ENCODE results near the gene GPR132. TPM values are rescaled to one million over a fixed set of nuclear protein-coding genes. Genes with fewer than 3 reads are reported as not detected.
"Not testable (repeated sequence)": the region's sequence is repeated elsewhere in the genome, so short reads cannot be mapped to it uniquely, and the experiment has no call there.

The GPR132 gene
- total RNA-seq, 2 donors from 2014 or later: 43.4 to 47.1 TPM

GRCh38 chr14:105030194-105030593 lies 35.0 kb downstream of the GPR132 start:
- H3K4me1 Mint-ChIP-seq: peaks cover 14% of the 10 kb centered on the region
- no peak for DNase-seq
- no peak overlapping the region for H3K27ac Mint-ChIP-seq
- peaks cover 2% of the 10 kb centered on the region for H3K36me3 Mint-ChIP-seq (ENCODE audit: low read depth)
- no peak for ATAC-seq
- H3K9me3 ChIP-seq (ENCODE audit: control insufficient read depth, low read length, poor library complexity, severe bottlenecking): no peaks in the 10 kb centered on the region
- no peaks in the 10 kb centered on the region for H3K27me3 Mint-ChIP-seq
- H3K4me3 Mint-ChIP-seq: no peak overlapping the region

GRCh38 chr14:105029402-105029801 lies 35.8 kb downstream of the GPR132 start:
- ATAC-seq (no peak), DNase-seq (no peak)
- H3K4me1 Mint-ChIP-seq: peaks cover 14% of the 10 kb centered on the region
- no peaks in the 10 kb centered on the region for H3K9me3 ChIP-seq (ENCODE audit: control insufficient read depth, low read length, poor library complexity, severe bottlenecking)
- peaks cover 2% of the 10 kb centered on the region for H3K36me3 Mint-ChIP-seq (ENCODE audit: low read depth)
- no peaks in the 10 kb centered on the region for H3K27me3 Mint-ChIP-seq
- no peak overlapping the region for H3K4me3 Mint-ChIP-seq
- no peak overlapping the region for H3K27ac Mint-ChIP-seq

- Mint-ChIP-seq H3K27ac (no peak overlapping the region), H3K4me3 (no peak overlapping the region), H3K27me3 (no peaks in the 10 kb centered on the region), H3K4me1 (peaks cover 14% of the 10 kb centered on the region), H3K36me3 (ENCODE audit: low read depth) (no peaks in the 10 kb centered on the region)
- ATAC-seq (no peak), DNase-seq (no peak)
- H3K9me3 ChIP-seq (ENCODE audit: control insufficient read depth, low read length, poor library complexity, severe bottlenecking): no peaks in the 10 kb centered on the region
Measured at GRCh38 chr14:105028251-105028927, 36.8 kb downstream of the GPR132 start.

GRCh38 chr14:105027718-105028117 lies 37.5 kb downstream of the GPR132 start:
- H3K36me3 Mint-ChIP-seq (ENCODE audit: low read depth); DNase-seq; H3K27me3 Mint-ChIP-seq; H3K4me3 Mint-ChIP-seq; ATAC-seq; H3K9me3 ChIP-seq (ENCODE audit: control insufficient read depth, low read length, poor library complexity, severe bottlenecking): not testable (repeated sequence)
- Mint-ChIP-seq H3K4me1 (peaks cover 14% of the 10 kb centered on the region), H3K27ac (peak overlapping the region; percentile 85)

GRCh38 chr14:105026802-105027563 lies 38.2 kb downstream of the GPR132 start:
- no peak for ATAC-seq

GRCh38 chr14:105026033-105026785 lies 39.0 kb downstream of the GPR132 start:
- Mint-ChIP-seq H3K4me1 (peaks cover 19% of the 10 kb centered on the region), H3K27me3 (no peaks in the 10 kb centered on the region), H3K4me3 (peak overlapping the region; percentile 9), H3K36me3 (ENCODE audit: low read depth) (no peaks in the 10 kb centered on the region), H3K27ac (peak overlapping the region; percentile 85)
- H3K9me3 ChIP-seq (ENCODE audit: control insufficient read depth, low read length, poor library complexity, severe bottlenecking): no peaks in the 10 kb centered on the region
- DNase-seq (no peak), ATAC-seq (no peak)

More at GRCh38 chr14:105026802-105027563, 38.2 kb downstream of the GPR132 start:
- Mint-ChIP-seq H3K27ac (peak overlapping the region; percentile 85), H3K36me3 (ENCODE audit: low read depth) (no peaks in the 10 kb centered on the region), H3K4me1 (peaks cover 14% of the 10 kb centered on the region), H3K27me3 (no peaks in the 10 kb centered on the region), H3K4me3 (no peak overlapping the region)
- no peak for DNase-seq
- no peaks in the 10 kb centered on the region for H3K9me3 ChIP-seq (ENCODE audit: control insufficient read depth, low read length, poor library complexity, severe bottlenecking)

GRCh38 chr14:105025429-105025828 lies 39.8 kb downstream of the GPR132 start:
- Mint-ChIP-seq H3K27ac (peak overlapping the region; percentile 85), H3K4me3 (no peak overlapping the region), H3K27me3 (no peaks in the 10 kb centered on the region), H3K36me3 (ENCODE audit: low read depth) (no peaks in the 10 kb centered on the region), H3K4me1 (peaks cover 19% of the 10 kb centered on the region)
- ATAC-seq (no peak), DNase-seq (no peak)
- no peaks in the 10 kb centered on the region for H3K9me3 ChIP-seq (ENCODE audit: control insufficient read depth, low read length, poor library complexity, severe bottlenecking)

- H3K9me3 ChIP-seq (ENCODE audit: control insufficient read depth, low read length, poor library complexity, severe bottlenecking): no peaks in the 10 kb centered on the region
- DNase-seq (no peak), ATAC-seq (no peak)
- Mint-ChIP-seq H3K36me3 (ENCODE audit: low read depth) (no peaks in the 10 kb centered on the region), H3K27ac (peak overlapping the region; percentile 98), H3K4me3 (no peak overlapping the region), H3K4me1 (peaks cover 30% of the 10 kb centered on the region), H3K27me3 (no peaks in the 10 kb centered on the region)
Measured at GRCh38 chr14:105023791-105024480, 41.3 kb downstream of the GPR132 start.

GRCh38 chr14:105023144-105023543 lies 42.1 kb downstream of the GPR132 start:
- Mint-ChIP-seq H3K4me1 (peaks cover 32% of the 10 kb centered on the region), H3K36me3 (ENCODE audit: low read depth) (no peaks in the 10 kb centered on the region), H3K4me3 (no peak overlapping the region), H3K27me3 (no peaks in the 10 kb centered on the region), H3K27ac (peak overlapping the region; percentile 98)
- ATAC-seq (no peak), DNase-seq (no peak)
- no peaks in the 10 kb centered on the region for H3K9me3 ChIP-seq (ENCODE audit: control insufficient read depth, low read length, poor library complexity, severe bottlenecking)

GRCh38 chr14:105022276-105022670 lies 43.0 kb downstream of the GPR132 start:
- ATAC-seq (no peak), DNase-seq (no peak)
- Mint-ChIP-seq H3K36me3 (ENCODE audit: low read depth) (no peaks in the 10 kb centered on the region), H3K4me1 (peaks cover 37% of the 10 kb centered on the region), H3K27ac (peak overlapping the region; percentile 98), H3K4me3 (no peak overlapping the region), H3K27me3 (no peaks in the 10 kb centered on the region)
- H3K9me3 ChIP-seq (ENCODE audit: control insufficient read depth, low read length, poor library complexity, severe bottlenecking): no peaks in the 10 kb centered on the region

GRCh38 chr14:105021656-105022275 lies 43.5 kb downstream of the GPR132 start:
- H3K4me1 Mint-ChIP-seq: peaks cover 39% of the 10 kb centered on the region
- no peaks in the 10 kb centered on the region for H3K9me3 ChIP-seq (ENCODE audit: control insufficient read depth, low read length, poor library complexity, severe bottlenecking)
- H3K27me3 Mint-ChIP-seq: no peaks in the 10 kb centered on the region
- H3K36me3 Mint-ChIP-seq (ENCODE audit: low read depth): no peaks in the 10 kb centered on the region
- DNase-seq (peak in 1 of 3 donors; percentile 28), ATAC-seq (no peak)
- peak overlapping the region; percentile 93 for H3K4me3 Mint-ChIP-seq
- peak overlapping the region; percentile 98 for H3K27ac Mint-ChIP-seq

GRCh38 chr14:105020815-105021655 lies 44.2 kb downstream of the GPR132 start, which contains the start of gene CDCA4:
Gene CDCA4, minus strand, starts transcription at chr14:105021083. Its CDS starts 9,154 bp downstream, at chr14:105011929.
- ATAC-seq (peak; percentile 84), DNase-seq (peak; percentile 95 to 99 (median 98))
- peak within 1 kb of the TSS; percentile 98 for H3K27ac Mint-ChIP-seq
- peak within 1 kb of the TSS; percentile 93 for H3K4me3 Mint-ChIP-seq
- H3K27me3 Mint-ChIP-seq: no peaks in the 10 kb centered on the region
- H3K4me1 Mint-ChIP-seq: peaks cover 44% of the 10 kb centered on the region
- H3K9me3 ChIP-seq (ENCODE audit: control insufficient read depth, low read length, poor library complexity, severe bottlenecking): no peaks in the 10 kb centered on the region
- no peaks in the 10 kb centered on the region for H3K36me3 Mint-ChIP-seq (ENCODE audit: low read depth)

All from T-helper 17 cell (primary cell).